ENCODE data around the gene DCK.

GRCh38 chr4:70969076-70969475 lies 24.4 kb upstream of the DCK start:
- TF ChIP-seq EZH2 (IDR thresholded peaks at IDR 0.05; ENCODE audit: low read length, unreplicated experiment) (no peak), CTCF (conservative IDR thresholded peaks at IDR 0.05; ENCODE audit: low read depth, low read length) (no peak)
